ENCODE data around the gene PITHD1. TPM values are rescaled to one million over a fixed set of nuclear protein-coding genes. Genes with fewer than 3 reads are reported as not detected.
A peak's percentile ranks its signal among the peaks of the same experiment; 100 is the strongest.
"Not testable (repeated sequence)": the region's sequence is repeated elsewhere in the genome, so short reads cannot be mapped to it uniquely, and the experiment has no call there.

Gene PITHD1
- polyA plus RNA-seq (ENCODE audit: insufficient read length in 12 of 12): 10 to 100 TPM in 11 of 12 donors, not detected in 1; 32.9 to 54.7 (median 40.8) TPM
- long read RNA-seq, donor 1, transcript PITHD1-201 (6 exons, 1,603 nt): major isoform, 7 of 76 reads
- long read RNA-seq, donor 1, partial matches to known transcripts: 69 of 76 reads
- long read RNA-seq, donor 1, other reads (novel, unspliced or antisense): 0 of 76 reads
- long read RNA-seq, donor 2, transcript PITHD1-201 (6 exons, 1,603 nt): major isoform, 9 of 35 reads
- long read RNA-seq, donor 2, partial matches to known transcripts: 26 of 35 reads
- long read RNA-seq, donor 2, other reads (novel, unspliced or antisense): 0 of 35 reads
- long read RNA-seq, donor 3, transcript PITHD1-201 (6 exons, 1,603 nt): major isoform, 8 of 22 reads
- long read RNA-seq, donor 3, partial matches to known transcripts: 14 of 22 reads
- long read RNA-seq, donor 3, other reads (novel, unspliced or antisense): 0 of 22 reads
- long read RNA-seq, donor 4, transcript PITHD1-201 (6 exons, 1,603 nt): major isoform, 6 of 19 reads
- long read RNA-seq, donor 4, partial matches to known transcripts: 13 of 19 reads
- long read RNA-seq, donor 4, other reads (novel, unspliced or antisense): 0 of 19 reads
- long read RNA-seq, donor 5, transcript PITHD1-201 (6 exons, 1,603 nt): major isoform, 6 of 6 reads
- long read RNA-seq, donor 5, partial matches to known transcripts: 0 of 6 reads
- long read RNA-seq, donor 5, other reads (novel, unspliced or antisense): 0 of 6 reads
- long read RNA-seq, donor 6, transcript PITHD1-201 (6 exons, 1,603 nt): major isoform, 7 of 22 reads
- long read RNA-seq, donor 6, partial matches to known transcripts: 15 of 22 reads
- long read RNA-seq, donor 6, other reads (novel, unspliced or antisense): 0 of 22 reads
- long read RNA-seq, donor 7, transcript PITHD1-201 (6 exons, 1,603 nt): major isoform, 12 of 12 reads
- long read RNA-seq, donor 7, partial matches to known transcripts: 0 of 12 reads
- long read RNA-seq, donor 7, other reads (novel, unspliced or antisense): 0 of 12 reads
- long read RNA-seq, donor 8, transcript PITHD1-201 (6 exons, 1,603 nt): major isoform, 9 of 30 reads
- long read RNA-seq, donor 8, partial matches to known transcripts: 21 of 30 reads
- long read RNA-seq, donor 8, other reads (novel, unspliced or antisense): 0 of 30 reads
- long read RNA-seq, donor 9, transcript PITHD1-201 (6 exons, 1,603 nt): major isoform, 10 of 10 reads
- long read RNA-seq, donor 9, partial matches to known transcripts: 0 of 10 reads
- long read RNA-seq, donor 9, other reads (novel, unspliced or antisense): 0 of 10 reads
- long read RNA-seq, donor 10, transcript PITHD1-201 (6 exons, 1,603 nt): major isoform, 9 of 9 reads
- long read RNA-seq, donor 10, partial matches to known transcripts: 0 of 9 reads
- long read RNA-seq, donor 10, other reads (novel, unspliced or antisense): 0 of 9 reads
- long read RNA-seq, donor 11, transcript PITHD1-201 (6 exons, 1,603 nt): major isoform, 6 of 6 reads
- long read RNA-seq, donor 11, partial matches to known transcripts: 0 of 6 reads
- long read RNA-seq, donor 11, other reads (novel, unspliced or antisense): 0 of 6 reads

- DNase-seq: peak; percentile 87
Observed at GRCh38 chr1:23777979-23778814, at the start of gene PITHD1. Gene PITHD1 (plus strand): TSS chr1:23778418. CDS start chr1:23778516, 98 bp downstream.

DNA sequence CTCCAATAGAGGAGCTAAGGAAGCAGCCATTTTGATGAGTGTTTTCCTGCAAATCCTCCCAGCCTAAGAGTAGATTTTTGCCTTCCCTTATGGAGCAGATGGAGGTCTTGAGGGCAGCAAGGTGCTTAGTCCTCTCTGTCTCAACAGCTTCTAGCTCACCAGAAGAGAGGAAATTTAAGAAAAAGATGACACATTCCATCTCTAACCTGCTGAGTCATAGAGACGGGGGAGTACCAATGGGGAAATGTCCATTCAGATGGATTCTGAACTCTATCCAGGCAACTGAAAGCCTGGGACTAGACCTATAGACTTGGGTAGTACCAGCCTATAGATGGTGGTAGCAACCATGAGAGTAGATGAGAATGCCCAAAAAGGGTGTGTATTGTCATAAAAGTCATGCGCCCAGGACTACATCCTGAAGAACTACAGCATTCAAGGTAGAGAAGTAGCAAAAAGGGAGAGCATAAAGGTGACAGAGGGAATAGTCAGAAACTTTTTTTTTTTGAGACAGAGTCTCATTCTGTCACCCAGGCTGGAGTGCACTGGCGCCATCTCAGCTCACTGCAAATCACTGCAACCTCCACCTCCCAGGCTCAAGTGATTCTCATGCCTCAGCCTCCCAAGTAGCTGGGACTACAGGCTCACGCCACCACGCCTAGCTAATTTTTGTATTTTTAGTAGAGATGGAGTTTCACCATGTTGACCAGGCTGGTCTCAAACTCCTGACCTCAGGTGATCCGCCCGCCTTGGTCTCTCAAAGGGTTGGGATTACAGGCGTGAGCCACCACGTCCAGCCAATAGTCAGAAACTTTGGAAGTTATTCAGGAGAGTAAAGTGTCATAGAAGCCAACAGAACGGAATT lies 45.6 kb upstream of the PITHD1 start:
- no peak for DNase-seq

GRCh38 chr1:23733281-23733680 lies 44.9 kb upstream of the PITHD1 start:
- not testable (repeated sequence) for DNase-seq

DNA sequence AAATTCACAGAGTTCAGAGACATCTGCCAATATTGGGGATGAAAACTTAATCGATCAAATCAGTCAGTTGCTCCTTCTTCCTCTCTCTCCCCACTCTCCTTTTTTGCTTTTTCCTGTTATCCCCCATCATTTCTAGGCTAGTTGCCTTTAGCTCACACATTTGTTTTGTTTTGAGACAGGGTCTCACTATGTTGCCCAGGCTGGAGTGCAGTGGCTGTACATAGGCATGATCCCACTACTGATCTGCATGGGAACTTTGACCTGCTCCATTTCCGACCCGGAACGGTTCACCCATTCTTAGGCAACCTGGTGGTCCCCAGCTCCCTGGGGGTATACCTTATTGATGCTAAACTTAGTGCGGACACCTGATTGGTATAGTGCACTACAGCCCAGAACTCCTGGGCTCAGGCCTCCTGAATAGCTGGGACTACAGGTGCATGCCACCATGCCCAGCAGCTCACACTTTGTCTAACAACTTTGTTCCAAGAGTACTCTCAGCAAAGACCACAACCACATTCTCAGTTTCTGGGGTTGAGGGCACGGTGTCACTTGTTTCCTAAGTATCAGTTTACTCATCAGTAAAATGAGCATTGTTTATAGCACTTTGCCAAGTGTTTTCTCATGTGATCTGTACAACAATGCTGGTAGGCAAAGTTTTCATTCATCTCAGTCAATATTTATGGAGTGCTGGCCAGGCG lies 41.6 kb upstream of the PITHD1 start:
- no peak for DNase-seq

DNA sequence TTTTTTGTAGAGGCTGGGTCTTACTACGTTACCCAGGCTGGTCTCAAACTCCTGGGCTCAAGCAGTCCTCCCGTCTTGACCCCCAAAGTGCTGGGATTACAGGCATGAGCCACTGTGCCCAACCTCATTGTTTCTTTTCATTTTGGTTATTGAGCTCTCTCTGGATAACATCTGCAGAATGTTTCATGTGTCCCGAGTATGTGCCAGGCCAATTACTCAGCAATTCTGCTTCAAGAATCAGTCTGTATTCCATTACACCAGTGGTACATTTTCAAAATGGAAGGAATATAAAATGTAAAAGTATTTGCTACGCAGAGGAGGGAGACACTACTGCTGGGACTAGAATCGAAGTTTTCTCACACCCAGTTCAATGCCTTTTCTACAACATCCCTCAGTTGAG lies 36.6 kb upstream of the PITHD1 start:
- DNase-seq: no peak

DNA sequence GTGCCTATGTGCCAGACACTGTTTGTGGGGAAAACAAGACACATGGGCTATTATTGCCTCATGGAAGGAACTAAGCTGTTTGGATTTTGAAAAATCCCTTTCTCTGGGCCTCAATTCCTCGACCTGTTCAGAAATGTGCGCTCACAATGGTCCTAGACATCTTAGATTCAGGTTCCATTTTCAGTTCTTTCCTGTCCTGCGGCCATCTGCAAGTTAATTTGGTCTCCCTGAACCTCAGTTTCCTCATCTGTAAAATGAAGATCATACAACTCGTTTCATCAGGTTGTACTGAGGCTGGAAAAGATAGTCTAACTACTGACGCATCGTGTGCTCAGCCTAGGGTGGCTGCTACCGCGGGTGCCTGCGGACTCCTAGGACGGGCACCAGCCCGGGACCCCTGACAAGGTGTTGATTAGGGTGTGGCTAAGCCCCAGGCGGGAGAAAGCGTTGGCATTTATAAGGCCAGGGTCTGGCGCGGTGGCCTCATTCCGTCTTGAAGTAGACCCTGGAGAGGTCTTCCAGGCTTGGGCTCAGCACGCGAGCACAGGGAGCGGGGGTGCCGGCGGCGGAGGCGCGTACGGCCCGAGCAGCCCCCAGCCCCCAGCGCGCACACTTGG lies 35.4 kb upstream of the PITHD1 start:
- DNase-seq: peak; percentile 24

- peak; percentile 77 for DNase-seq
Observed at GRCh38 chr1:23743287-23744152, 34.7 kb upstream of the PITHD1 start, which contains the start of gene ELOA. Gene ELOA (plus strand): TSS chr1:23743471. CDS start chr1:23743504, 33 bp downstream.

- DNase-seq: no peak
Observed at GRCh38 chr1:23745515-23745914, 32.7 kb upstream of the PITHD1 start.

GRCh38 chr1:23748016-23748415 lies 30.2 kb upstream of the PITHD1 start:
- DNase-seq: no peak

GRCh38 chr1:23751050-23751814 lies 27.0 kb upstream of the PITHD1 start:
- DNase-seq: no peak

DNA sequence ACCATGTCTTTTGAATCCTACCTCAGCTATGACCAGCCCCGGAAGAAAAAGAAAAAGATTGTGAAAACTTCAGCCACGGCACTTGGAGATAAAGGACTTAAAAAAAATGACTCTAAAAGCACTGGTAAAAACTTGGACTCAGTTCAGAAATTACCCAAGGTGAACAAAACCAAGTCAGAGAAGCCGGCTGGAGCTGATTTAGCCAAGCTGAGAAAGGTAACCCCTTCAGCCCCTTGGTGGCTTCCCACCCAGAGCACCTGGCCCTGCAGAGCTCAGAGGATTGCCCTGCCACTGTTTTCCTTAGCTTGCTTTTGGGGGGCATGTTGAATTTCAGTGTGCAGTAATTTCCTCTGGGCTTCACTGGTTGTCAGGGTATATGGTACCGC lies 26.4 kb upstream of the PITHD1 start:
- DNase-seq: no peak

DNA sequence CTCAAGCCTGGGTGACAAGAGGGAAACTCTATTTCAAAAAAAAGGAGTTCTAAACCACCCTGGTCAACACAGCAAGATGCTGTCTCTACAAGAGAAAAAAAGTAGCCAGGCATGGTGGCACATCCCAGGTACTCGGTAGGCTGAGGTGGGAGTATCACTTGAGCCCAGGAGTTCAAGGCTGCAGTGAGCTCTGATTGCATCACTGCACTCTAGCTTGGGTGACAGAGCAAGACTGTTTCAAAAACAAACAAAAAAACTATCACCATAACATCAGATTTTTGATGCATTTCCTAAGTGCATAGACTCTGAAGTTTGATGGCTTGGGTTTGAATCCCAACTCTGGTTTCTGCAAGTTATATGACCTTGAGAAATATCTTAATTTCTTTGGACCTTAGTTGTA lies 25.3 kb upstream of the PITHD1 start:
- no peak for DNase-seq

- no peak for DNase-seq
Observed at GRCh38 chr1:23756676-23757075, 21.5 kb upstream of the PITHD1 start.

DNA sequence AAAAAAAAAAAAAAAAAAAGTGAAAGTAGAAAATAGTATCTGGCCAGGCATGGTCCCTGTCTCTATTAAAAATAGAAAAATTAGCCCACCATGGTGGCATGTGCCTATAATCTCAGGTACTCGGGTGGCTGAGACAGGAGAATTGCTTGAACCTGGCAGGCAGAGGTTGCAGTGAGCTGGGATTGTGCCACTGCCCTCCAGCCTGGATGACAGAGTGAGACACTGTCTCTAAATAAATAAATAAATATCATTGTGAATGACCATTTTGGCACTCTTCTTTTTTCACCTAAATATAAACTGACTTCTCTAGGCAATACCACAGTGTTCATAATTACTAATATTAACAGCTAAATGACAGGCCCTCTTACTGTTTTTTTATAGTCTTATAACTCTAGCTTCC lies 20.4 kb upstream of the PITHD1 start:
- no peak for DNase-seq

DNA sequence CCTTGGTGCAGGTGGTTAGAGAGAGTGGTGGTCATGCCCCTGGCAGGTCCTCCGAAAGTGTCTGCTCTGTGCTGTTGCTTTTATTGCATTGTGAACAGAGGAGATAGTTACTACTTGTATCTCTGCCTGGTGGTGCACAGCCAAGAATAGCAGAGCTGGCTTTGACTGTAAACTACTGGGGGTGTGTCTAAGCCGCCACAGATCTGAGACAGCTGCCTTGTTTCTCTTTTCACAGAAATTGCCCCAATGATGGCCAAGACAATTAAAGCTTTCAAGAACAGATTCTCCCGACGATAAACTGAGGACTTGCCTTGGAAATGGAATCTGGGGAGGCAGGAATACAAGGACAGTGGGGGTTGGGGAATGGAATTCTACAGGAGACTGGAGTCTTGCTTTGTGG lies 18.9 kb upstream of the PITHD1 start:
- DNase-seq: no peak

- DNase-seq: no peak
Observed at GRCh38 chr1:23763041-23763577, 15.1 kb upstream of the PITHD1 start.

Data from muscle of arm (tissue), 14 donors.